Body of pancreas (tissue), 4 donors: Measurements from ENCODE around the gene ADNP2. TPM values are rescaled to one million over a fixed set of nuclear protein-coding genes. Genes with fewer than 3 reads are reported as not detected.

Source experiments
- ATAC-seq: fragments of 150-250 bp; one replicate; pipeline ENCODE4 v1.9.1; 2016
- DNase-seq, 4 donors: peaks; one replicate each; pipeline ENCODE4 v3.0.0-alpha.2; 2019
- H3K27ac ChIP-seq, 4 donors: fragments of 200-600 bp; sonication (generic); 1 replicate in 3 of 4; 2 replicates in 1 of 4; pipeline versions ENCODE4 v1.5.1 to v1.6.1; 2016 to 2019; ENCODE audit warnings: mild to moderate bottlenecking in 1 of 4, mixed read lengths in 1 of 4, moderate library complexity in 1 of 4
- H3K27me3 ChIP-seq, 2 donors: fragments of 200-600 bp; sonication (generic); one replicate each; pipeline ENCODE4 v1.6.0; 2016; ENCODE audit warnings: mild to moderate bottlenecking in 1 of 2
- H3K36me3 ChIP-seq, 2 donors: fragments of 200-600 bp; sonication (generic); replicated peaks in 1 of 2; 2 replicates each; pipeline ENCODE4 v1.5.1; 2016; ENCODE audit warnings: low read depth in 2 of 2; ENCODE audit not compliant: insufficient read depth in 1 of 2
- H3K4me1 ChIP-seq: fragments of 200-600 bp; sonication (generic); one replicate; pipeline ENCODE4 v1.6.0; 2016
- H3K4me3 ChIP-seq, 2 donors: fragments of 200-600 bp; sonication (generic); 1 replicate in 1 of 2; 2 replicates in 1 of 2; pipeline ENCODE4 v1.5.1; 2016 to 2019
- H3K9me3 ChIP-seq, 3 donors: fragments of 200-600 bp; sonication (generic); 1 replicate in 2 of 3; 2 replicates in 1 of 3; pipeline ENCODE4 v1.5.1; 2016
- CTCF ChIP-seq, 7 experiments: fragments of 450-650 bp in 4 of 7; fragments of 200-600 bp in 3 of 7; sonication (generic) in 3 of 7; IDR thresholded peaks; one replicate each; pipeline ENCODE4 v1.5.1; 2016 to 2019; ENCODE audit warnings: antibody characterized with exemption in 7 of 7
- POLR2A ChIP-seq, 3 donors: fragments of 450-650 bp; IDR thresholded peaks; one replicate each; pipeline ENCODE4 v1.6.1; 2016; ENCODE audit warnings: antibody characterized with exemption in 3 of 3, mild to moderate bottlenecking in 2 of 3
- WGBS, 2 donors: methylation state at CpG; one replicate each; pipeline ENCODE4 v1.1.5; 2017; 5-methylcytosine and 5-hydroxymethylcytosine counted together
- intact Hi-C: fragments of 100-400 bp; cut with DNase I; formaldehyde crosslinking; loops from one replicate; pipeline ENCODE4 v1.15.1; 2023
- total RNA-seq, 2 donors: library from RNA; depleted of rRNA; stranded (reverse); fragments of >200 nt; gene quantifications; one replicate each; pipeline ENCODE4 v1.1.0, GENCODE V29; 2016

The ADNP2 gene
- total RNA-seq, 2 donors from 2014 or later: 7.0 to 9.2 TPM

DNA sequence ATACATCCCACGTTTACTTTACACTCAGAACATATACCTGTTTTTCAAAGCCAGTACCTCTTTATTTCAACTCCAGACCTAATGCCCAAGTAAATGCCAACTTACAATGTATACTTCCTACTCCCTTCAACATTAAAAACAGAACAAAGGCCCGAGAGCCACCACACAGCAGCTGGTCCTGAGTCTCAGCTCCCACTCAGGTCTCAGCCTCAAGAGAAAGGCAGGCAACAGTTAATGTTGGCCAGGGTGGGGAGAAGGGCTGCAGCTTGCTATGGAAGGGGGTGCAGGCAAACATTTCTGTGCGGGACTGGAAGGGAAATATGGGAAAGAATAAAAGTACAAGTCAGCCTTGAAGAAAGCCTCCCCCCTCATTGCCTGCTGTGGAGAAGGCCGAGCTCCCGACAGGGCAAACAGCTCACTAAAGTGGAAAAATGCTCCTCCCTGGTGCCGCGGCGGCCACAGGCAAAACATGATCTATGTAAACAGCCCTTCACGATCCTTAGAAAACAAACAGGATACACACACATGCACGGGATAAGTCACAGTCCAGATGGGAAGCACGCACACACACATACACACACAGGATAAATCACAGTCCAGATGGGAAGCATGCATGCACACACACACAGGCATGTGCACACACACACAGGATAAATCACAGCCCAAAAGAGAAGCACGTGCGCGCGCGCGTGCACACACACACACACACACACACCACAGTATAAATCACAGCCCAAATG, 67.4 kb downstream of the ADNP2 start:
- intact Hi-C loops: no loop called here
- Histone ChIP-seq H3K36me3 (no peaks in the 10 kb centered on the region), H3K4me1 (peaks cover under 1% of the 10 kb centered on the region), H3K27me3 (no peaks in the 10 kb centered on the region), H3K27ac (no peak overlapping the region), H3K4me3 (no peak overlapping the region), H3K9me3 (no peaks in the 10 kb centered on the region)
- DNase-seq (no peak), ATAC-seq (no peak)
- TF ChIP-seq CTCF (IDR thresholded peaks at IDR 0.05): no peak
- TF ChIP-seq POLR2A (IDR thresholded peaks at IDR 0.05): no peak
- 54 to 55% methylated on average over 17 of the region's 17 CpGs for WGBS, 2 donors

- Histone ChIP-seq H3K4me1 (no peaks in the 10 kb centered on the region), H3K27ac (no peak overlapping the region), H3K36me3 (no peaks in the 10 kb centered on the region), H3K9me3 (no peaks in the 10 kb centered on the region), H3K27me3 (no peaks in the 10 kb centered on the region), H3K4me3 (no peak overlapping the region)
- intact Hi-C loops: no loop called here
- TF ChIP-seq CTCF (IDR thresholded peaks at IDR 0.05) (no peak), POLR2A (IDR thresholded peaks at IDR 0.05) (no peak)
- 82 to 87% methylated on average over 8 of the region's 8 CpGs for WGBS, 2 donors
- ATAC-seq (no peak), DNase-seq (no peak)
Observed at GRCh38 chr18:80177128-80177527, 68.1 kb downstream of the ADNP2 start.

DNA sequence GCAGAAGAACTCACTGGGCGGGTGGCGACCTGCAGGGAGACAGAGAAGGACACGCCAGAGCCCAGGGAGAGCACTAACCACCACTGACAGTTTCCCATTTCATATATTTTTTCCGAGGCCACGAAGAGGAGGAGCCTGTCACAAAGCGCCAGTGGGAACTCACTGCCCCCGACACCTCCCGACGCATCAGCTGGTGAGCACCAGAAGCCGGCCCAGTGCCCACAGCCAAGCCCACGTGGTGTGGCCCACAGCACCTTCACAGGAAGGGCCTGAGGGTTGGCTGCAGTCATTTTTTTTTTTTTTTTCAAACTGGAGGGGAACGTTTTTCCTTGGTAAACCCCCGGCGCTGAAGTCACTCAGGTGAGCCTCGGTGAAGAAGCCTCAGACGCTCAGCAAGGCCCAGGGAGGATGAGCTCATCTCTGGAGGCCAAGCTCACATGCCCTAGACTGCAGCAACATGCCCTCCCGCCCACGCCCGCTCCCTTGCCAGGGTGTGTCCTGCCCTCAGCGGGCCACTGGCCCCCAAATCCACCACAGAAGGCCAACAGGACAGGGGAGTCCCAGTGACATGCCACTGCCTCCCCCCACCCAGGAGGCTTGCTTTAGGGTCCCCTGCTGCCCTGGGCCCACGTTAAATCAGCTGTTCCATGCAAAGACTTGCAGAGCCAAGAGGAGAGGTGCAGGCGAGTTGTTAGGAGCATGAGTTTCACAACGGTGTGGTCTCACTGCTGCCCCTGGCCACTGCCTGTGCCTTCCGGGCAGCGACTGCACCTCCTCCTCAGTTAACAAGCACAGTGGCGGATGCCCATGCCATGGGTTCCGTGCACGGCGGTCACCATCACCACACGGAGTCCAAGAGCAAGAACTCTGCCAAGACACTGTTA, 70.1 kb downstream of the ADNP2 start:
- no peak for DNase-seq
- ATAC-seq: no peak
- TF ChIP-seq CTCF (IDR thresholded peaks at IDR 0.05) (no peak), POLR2A (IDR thresholded peaks at IDR 0.05) (no peak)
- Histone ChIP-seq H3K27me3 (no peaks in the 10 kb centered on the region), H3K36me3 (no peaks in the 10 kb centered on the region), H3K4me1 (no peaks in the 10 kb centered on the region), H3K4me3 (no peak overlapping the region), H3K27ac (no peak overlapping the region), H3K9me3 (no peaks in the 10 kb centered on the region)
- intact Hi-C loops: no loop called here
- WGBS, 2 donors: 85 to 91% methylated on average over 26 to 30 of the region's 30 CpGs

- TF ChIP-seq POLR2A (IDR thresholded peaks at IDR 0.05) (no peak), CTCF (IDR thresholded peaks at IDR 0.05) (no peak)
- H3K4me1 ChIP-seq: no peaks in the 10 kb centered on the region
Observed at GRCh38 chr18:80179857-80180558, 70.9 kb downstream of the ADNP2 start.

More at GRCh38 chr18:80179857-80180558, 70.9 kb downstream of the ADNP2 start:
- ATAC-seq (no peak), DNase-seq (no peak)
- Histone ChIP-seq H3K4me3 (no peak overlapping the region), H3K9me3 (no peaks in the 10 kb centered on the region), H3K36me3 (no peaks in the 10 kb centered on the region), H3K27ac (no peak overlapping the region), H3K27me3 (no peaks in the 10 kb centered on the region)
- intact Hi-C loops: no loop called here
- 71% methylated on average over 6 to 20 of the region's 20 CpGs for WGBS, 2 donors
